GM21390 (cell line): ENCODE results near the gene STMN3.

ENCODE experiments used
- ATAC-seq: cut with Tn5 transposase; IDR thresholded peaks from one replicate; pipeline ENCODE4 v1.9.1; 2021; ENCODE audit not compliant: unreplicated experiment

Gene STMN3

DNA sequence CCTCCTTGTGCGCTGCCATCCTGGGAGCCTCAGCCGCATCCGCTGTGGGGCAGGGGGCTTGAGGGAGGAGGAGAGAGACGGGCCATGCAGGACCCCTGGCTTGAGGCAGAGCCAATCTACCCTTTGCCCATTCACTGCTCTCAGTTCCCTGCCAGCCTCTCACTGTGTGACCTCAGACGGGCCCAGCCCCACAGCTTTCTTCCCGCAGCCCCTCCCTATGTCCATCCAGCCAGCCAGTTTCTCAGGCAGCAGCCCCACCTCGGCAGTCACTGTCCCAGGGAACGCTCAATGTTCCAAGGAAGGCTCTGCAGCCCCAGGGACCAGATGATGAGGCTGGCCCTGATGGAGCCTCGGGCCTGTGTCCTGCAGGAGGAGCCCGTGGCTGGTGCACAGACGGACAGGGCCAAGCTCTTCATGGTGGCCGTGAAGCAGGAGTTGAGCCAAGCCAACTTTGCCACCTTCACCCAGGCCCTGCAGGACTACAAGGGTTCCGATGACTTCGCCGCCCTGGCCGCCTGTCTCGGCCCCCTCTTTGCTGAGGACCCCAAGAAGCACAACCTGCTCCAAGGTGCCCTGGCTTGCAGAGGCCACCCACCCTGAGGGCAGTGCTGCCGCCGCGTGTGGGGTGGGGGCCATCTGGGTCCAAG lies 39.3 kb upstream of the STMN3 start:
- ATAC-seq = no peak

DNA sequence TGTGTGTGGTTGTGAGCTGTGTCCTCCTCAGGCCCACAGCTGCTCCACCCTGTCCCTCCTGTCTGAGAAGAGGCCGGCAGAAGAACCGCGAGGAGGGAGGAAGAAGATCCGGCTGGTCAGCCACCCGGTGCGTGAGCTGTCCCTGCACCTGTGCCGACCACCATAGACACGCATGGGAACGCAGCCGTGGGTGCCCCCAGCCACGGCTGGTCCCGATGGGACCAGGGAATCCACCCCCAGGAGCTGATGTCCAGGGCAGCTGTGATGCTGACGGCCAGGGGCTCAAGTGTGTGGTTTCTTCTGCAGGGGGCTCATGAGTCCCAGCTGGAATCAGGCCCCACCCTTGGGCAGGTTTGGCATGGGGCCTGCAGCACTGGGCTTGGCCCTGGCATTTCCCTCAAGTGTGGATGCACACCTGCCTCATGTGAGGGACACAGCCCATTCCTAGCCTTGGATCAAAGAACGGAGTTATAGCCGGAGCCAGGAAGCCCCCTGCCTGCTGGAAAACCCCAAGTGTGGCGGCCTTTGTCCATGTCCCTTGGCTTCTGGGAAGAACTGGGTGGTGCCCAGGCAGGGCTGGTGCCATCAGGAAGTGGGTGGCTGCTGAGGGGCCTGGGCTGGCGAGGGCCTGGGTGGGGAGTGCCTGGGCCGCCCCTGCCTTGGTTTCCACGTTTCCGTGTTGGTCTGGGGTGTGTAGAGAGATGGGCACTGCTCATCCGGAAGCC lies 38.6 kb upstream of the STMN3 start:
- no peak for ATAC-seq

GRCh38 chr20:63690898-63691710 lies 37.9 kb upstream of the STMN3 start:
- no peak for ATAC-seq

- ATAC-seq = no peak
Observed at GRCh38 chr20:63690003-63690897, 37.0 kb upstream of the STMN3 start.

DNA sequence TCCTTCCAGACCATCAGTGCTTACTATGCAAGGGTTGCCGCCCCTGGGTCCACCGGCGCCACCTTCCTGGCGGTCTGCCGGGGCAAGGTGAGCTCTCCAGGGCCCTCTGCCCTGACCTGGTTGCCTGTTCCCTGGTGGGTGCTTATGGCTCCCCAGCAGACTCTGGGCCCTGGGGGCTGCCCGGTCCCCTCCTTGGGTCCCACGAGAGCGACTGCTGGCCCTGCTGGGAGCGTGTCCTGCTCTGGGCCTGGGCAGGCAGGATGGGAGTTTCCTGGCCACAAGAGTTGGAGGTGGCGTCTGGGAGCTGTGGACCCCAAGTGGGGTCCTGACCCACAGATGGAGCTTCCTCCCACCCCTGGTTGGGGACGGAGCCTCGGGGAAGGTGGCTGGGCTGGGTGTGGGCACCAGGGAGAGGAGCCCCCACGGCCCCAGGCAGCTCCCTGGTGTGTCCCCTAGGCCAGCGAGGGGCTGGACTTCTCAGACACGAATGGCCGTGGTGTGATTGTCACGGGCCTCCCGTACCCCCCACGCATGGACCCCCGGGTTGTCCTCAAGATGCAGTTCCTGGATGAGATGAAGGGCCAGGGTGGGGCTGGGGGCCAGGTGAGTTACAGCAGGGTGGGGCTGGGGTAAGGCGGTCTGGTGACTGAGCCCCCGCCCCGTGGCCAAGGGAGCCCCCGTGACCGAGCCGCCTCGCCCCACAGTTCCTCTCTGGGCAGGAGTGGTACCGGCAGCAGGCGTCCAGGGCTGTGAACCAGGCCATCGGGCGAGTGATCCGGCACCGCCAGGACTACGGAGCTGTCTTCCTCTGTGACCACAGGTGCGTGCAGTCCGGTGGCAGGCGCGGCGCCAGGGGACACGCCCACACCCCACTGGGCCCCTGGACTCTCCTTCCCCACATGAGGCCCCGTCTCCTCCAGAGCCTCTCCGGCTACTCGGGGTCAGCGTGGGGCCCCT lies 36.1 kb upstream of the STMN3 start:
- ATAC-seq = no peak

GRCh38 chr20:63688228-63689045 lies 35.2 kb upstream of the STMN3 start:
- no peak for ATAC-seq

GRCh38 chr20:63687419-63688178 lies 34.4 kb upstream of the STMN3 start:
- ATAC-seq = no peak

- no peak for ATAC-seq
Observed at GRCh38 chr20:63686492-63687321, 33.5 kb upstream of the STMN3 start.

DNA sequence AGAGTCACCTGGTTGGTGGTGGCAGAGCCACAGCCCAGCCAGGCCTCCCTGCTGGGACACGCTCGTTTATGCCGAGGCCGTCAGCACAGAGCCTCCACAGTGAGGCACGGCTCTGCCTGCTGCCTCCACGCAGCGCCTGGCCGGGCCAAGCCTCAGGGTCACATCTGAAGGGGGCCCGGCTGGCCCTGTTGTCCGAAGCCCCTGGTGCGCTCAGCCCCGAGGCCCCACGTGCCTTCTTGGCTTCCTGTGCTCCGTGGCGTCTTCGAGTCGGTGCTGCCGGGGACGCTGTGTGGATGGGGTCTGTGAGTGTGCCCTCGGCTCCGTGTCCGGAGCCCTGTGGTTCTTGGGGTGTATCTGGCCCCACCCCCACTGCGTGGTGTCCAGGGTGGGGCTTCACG lies 32.9 kb upstream of the STMN3 start:
- no peak for ATAC-seq

GRCh38 chr20:63685269-63686026 lies 32.2 kb upstream of the STMN3 start:
- no peak for ATAC-seq

DNA sequence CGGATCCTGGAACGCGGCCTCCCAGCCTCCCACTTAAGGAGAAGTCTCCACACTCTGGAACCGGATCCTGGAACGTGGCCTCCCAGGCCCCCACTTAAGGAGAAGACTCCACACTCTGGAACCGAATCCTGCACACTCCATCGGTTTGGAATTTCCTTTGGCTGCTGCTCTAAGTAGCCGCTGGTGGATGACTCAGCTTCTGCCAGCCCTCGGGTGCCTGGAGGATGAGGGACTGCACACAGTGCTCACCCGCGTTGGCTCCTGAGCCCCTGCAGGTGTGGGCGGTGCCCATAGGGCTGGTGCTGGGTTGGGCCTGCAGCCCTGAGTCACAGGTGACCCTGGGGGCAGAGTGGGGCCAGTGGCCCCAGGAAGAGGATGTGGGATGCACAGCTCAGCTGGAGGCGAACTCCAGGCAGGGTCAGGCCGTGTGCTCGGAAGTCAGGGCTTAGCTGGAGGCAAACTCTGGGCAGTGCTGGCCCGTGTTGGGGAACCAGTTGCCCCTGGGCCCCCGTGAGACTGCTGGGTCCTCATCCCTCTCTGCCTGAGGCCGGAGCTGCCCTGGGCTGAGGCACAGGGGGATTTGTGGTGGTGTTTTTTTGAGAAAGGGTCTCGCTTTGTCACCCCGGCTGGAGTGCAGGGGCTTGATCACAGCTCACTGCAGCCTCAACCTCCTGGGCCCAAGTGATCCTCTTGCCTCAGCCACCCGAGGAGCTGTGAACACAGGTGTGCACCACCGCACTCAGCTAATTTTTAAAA lies 29.3 kb upstream of the STMN3 start:
- no peak for ATAC-seq

DNA sequence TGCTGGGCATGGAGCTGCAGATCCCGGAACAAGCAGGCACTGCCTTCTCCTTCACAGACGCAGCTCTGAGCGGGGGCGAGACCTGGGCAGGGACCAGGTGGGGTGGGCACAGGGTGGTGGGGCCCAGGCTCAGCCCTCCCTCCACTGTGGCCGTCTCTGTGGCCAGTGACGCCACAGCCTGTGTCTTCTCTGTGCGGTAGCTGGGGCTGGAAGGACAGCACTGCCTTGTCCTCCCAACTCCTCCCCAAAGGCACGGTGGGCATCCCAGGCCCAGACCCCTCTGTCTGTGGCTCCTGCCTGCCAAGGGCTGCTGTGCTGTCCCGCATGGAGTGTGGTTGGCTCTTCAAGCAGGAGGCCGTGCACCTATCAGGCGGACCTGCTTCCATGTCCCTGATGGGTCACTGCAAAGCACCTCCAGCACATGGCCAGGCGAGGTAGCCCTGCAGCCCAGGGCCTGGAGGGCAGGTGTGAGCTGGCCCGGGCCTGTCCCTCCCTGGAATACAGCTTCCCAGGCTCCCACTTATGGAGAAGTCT lies 28.5 kb upstream of the STMN3 start:
- ATAC-seq = no peak

DNA sequence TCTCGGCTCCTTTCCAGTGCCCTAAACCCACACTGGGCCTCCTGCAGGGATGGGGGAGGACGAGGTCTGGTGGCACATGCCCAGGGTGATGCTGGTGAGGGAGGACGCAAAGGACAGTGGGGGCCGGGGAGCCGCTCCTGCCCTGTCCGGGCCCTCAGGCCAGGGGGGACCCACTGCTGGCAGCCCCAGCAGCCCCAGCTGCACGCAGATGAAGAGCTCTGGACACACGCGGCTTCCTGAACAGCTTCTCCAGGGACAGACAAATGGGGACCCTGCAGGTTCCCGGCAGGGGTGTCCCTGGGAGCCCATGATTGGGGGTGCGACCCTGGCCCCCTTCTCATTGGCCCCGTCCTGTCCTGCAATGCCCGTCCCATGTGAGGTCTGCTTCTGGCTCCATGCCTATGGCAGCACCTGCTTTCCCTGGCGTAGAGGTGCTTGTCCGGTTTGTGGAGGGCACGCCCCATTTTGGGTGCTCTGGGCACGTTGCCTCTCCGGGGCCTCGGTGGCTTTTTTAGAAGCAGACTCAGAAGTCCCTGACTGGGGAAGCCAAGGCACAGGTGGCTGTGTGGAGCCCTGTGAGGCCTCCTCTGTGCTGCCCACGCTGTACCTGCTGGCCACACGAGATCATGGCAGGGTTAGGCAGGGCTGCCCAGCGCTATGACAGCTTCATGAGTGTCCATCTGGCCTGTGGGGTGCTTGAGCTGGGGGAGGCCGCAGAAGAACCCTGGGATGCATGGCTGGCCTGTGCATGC lies 27.8 kb upstream of the STMN3 start:
- ATAC-seq = no peak

DNA sequence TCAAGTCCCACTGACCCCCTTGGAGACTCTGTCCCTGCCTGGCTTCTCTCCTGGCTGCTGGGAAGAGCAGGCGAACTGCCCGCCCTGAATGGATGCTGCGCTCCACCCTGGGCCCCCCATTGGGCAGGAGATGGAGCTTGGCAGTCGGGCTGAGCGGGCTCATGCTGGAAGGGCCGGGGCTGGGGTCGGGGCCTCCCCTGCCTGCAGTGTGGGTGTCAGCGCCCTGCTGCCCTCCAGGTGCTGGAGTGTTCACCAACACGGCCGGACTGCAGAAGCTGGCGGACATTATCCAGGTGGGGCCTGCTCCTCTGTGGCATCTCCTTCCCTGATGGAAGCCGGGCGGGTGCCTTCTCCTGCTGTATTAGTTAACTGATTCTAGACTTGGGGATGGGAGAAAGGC lies 27.2 kb upstream of the STMN3 start:
- no peak for ATAC-seq

DNA sequence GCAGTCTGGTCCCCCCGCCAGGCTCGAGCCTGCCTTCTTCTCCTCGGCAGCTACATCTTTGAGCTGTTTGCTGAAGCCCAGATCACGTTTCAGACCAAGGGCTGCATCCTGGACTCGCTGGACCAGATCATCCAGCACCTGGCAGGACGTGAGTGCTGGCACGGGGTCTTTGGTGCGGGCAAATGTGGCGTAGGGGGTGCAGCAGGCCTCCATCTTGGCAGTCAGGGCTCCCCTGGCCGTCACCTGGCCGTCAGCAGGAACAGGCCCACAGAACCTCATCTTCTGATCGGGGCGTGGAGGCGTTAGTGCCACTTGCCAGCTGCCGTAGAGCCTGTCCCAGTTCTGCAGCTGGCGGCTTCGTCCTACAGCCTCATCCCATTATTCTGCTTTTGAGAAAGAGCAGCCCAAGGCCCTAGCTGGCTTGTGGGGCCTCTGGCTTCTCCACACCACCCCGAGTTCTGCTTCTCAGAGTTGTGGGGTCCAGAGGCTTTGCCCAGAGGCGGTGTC lies 26.6 kb upstream of the STMN3 start:
- ATAC-seq = no peak
